IMR-90 (cell line): ENCODE measurements around the gene MICOS13.

Experiments
- BHLHE40 ChIP-seq: fragments of 150-350 bp; IDR thresholded peaks from 2 replicates; pipeline ENCODE4 v1.6.1; 2016; ENCODE audit warnings: mild to moderate bottlenecking, low read depth, low read length
- POLR2A ChIP-seq: IDR thresholded peaks from 2 replicates; pipeline ENCODE4 v1.6.1; 2012; ENCODE audit warnings: mild to moderate bottlenecking, low read depth, low read length
- RCOR1 ChIP-seq: IDR thresholded peaks from 2 replicates; pipeline ENCODE4 v1.6.1; 2012; ENCODE audit warnings: mild to moderate bottlenecking, low read length, improper control_type of control experiment; ENCODE audit not compliant: insufficient replicate concordance
- TF ChIP-seq, protein P1 (sequence below): conservative IDR thresholded peaks from 2 replicates; pipeline ENCODE4 v1.5.1; 2012; ENCODE audit warnings: mild to moderate bottlenecking, low read depth, low read length, improper control_type of control experiment
- TF ChIP-seq, protein P2 (sequence below): fragments of 150-350 bp; IDR thresholded peaks from 2 replicates; pipeline ENCODE4 v1.6.1; 2017; ENCODE audit warnings: mild to moderate bottlenecking, antibody characterized with exemption, low read length, low read depth

DNA sequence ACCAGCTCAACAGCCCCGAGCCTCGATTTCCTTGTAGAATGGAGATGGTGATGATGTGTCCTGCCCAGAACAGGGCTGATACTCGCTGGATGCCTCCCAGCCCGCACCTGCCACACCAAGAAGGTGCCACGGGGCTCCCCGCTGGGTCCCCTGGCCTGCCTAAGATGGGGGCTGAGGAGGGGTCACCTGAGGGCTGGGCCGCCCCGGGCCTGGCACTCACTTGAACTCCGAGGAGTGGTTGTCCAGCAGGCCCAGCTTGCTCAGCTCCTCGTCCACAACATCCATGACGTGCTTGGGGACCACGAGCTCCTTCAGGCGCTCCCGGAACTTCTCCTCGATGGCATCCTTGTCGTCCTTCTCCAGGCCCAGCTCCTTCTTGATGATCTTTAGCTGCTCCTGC lies 25.2 kb upstream of the MICOS13 start:
- TF ChIP-seq, protein P1, sequence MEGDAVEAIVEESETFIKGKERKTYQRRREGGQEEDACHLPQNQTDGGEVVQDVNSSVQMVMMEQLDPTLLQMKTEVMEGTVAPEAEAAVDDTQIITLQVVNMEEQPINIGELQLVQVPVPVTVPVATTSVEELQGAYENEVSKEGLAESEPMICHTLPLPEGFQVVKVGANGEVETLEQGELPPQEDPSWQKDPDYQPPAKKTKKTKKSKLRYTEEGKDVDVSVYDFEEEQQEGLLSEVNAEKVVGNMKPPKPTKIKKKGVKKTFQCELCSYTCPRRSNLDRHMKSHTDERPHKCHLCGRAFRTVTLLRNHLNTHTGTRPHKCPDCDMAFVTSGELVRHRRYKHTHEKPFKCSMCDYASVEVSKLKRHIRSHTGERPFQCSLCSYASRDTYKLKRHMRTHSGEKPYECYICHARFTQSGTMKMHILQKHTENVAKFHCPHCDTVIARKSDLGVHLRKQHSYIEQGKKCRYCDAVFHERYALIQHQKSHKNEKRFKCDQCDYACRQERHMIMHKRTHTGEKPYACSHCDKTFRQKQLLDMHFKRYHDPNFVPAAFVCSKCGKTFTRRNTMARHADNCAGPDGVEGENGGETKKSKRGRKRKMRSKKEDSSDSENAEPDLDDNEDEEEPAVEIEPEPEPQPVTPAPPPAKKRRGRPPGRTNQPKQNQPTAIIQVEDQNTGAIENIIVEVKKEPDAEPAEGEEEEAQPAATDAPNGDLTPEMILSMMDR, result no peak
- TF ChIP-seq BHLHE40 (no peak), RCOR1 (no peak), POLR2A (no peak)
- TF ChIP-seq, protein P2, sequence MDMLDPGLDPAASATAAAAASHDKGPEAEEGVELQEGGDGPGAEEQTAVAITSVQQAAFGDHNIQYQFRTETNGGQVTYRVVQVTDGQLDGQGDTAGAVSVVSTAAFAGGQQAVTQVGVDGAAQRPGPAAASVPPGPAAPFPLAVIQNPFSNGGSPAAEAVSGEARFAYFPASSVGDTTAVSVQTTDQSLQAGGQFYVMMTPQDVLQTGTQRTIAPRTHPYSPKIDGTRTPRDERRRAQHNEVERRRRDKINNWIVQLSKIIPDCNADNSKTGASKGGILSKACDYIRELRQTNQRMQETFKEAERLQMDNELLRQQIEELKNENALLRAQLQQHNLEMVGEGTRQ, result no peak
